22Rv1 (cell line): ENCODE data around the gene TSPAN5.

Experiments
- H3K27ac ChIP-seq: fragments of 450-650 bp; 2 replicates; pipeline ENCODE4 v1.5.1; 2017
- ZFX ChIP-seq: fragments of 450-650 bp; IDR thresholded peaks from 2 replicates; pipeline ENCODE4 v1.6.1; 2017; ENCODE audit warnings: antibody characterized with exemption, borderline replicate concordance
- TF ChIP-seq, protein P1 (sequence below): fragments of 450-650 bp; IDR thresholded peaks from 2 replicates; pipeline ENCODE4 v1.5.1; 2017; ENCODE audit warnings: mild to moderate bottlenecking

The TSPAN5 gene

DNA sequence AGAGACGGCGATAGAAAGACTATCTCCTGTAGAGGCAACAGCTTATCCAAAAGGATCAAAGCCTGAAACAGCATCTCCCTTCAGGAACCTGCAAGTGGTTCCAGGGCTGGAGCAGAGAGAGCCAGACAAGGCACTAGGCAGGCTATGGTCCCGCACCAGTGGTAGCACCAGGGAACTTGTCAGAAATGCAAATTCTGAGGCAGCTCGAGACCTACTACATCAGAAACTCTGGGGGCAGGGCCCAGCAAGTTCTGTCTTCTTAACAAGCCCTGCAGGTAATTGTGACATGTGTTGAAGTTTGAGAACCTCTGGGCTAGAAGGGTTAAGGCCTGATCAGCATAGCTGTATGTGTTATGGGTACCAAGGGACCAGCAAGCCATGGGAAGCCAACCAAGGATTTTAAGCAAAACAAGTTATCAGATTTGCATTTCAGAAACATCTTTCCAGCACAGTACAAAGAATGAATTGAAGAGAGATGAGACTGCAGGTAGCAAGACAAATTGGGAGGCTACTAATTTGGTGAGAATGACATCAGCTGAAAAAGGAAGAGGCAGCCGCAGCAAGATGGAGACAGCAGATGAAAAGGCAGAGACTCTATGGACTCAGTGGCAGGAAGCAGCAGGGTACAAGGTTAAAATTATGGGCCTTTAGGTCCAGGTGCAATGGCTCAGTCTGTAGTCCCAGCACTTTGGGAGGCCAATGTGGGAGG is 139.7 kb downstream of the TSPAN5 start:
- TF ChIP-seq, protein P1, sequence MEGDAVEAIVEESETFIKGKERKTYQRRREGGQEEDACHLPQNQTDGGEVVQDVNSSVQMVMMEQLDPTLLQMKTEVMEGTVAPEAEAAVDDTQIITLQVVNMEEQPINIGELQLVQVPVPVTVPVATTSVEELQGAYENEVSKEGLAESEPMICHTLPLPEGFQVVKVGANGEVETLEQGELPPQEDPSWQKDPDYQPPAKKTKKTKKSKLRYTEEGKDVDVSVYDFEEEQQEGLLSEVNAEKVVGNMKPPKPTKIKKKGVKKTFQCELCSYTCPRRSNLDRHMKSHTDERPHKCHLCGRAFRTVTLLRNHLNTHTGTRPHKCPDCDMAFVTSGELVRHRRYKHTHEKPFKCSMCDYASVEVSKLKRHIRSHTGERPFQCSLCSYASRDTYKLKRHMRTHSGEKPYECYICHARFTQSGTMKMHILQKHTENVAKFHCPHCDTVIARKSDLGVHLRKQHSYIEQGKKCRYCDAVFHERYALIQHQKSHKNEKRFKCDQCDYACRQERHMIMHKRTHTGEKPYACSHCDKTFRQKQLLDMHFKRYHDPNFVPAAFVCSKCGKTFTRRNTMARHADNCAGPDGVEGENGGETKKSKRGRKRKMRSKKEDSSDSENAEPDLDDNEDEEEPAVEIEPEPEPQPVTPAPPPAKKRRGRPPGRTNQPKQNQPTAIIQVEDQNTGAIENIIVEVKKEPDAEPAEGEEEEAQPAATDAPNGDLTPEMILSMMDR: no peak
- no peak for TF ChIP-seq ZFX
- H3K27ac ChIP-seq: no peak overlapping the region

DNA sequence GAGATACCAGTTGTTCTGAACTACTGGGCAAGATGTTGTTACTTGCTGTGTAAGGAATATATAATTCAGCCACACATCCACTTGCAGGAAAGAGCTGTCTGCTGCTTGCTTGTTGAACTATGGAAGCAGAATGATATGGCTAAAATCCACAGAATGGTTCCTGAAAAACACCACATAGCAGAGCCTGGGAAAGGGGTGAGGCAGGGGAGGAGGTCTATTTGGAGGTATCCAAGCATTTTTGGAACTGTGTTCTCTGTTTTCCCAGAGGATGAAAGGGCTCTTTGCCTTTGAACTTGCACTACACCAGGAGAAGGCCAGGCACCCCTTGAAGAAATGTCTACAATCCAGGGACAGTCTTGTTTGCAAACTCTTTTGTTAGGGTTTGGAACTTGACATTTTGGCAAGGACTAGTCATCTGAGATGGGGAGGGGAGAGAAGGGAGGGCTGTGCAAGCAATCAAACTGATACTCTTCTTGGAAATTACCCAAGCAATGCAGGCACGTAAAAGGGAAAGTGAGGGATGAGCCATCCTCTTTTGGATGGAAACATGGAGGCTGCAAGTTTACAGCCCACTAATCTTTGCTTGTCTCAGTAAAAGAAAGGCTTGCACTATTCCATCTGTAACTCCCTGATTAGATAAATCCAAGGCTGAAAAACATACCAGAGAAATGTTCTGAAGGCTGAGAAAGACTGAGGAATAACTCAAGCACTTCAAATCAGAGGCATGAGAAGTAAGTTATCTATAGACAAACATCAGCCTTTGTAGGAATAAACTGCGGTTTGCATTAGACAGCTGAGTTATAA is 141.0 kb downstream of the TSPAN5 start:
- no peak for TF ChIP-seq ZFX
- TF ChIP-seq, protein P1: no peak
- H3K27ac ChIP-seq: no peak overlapping the region

DNA sequence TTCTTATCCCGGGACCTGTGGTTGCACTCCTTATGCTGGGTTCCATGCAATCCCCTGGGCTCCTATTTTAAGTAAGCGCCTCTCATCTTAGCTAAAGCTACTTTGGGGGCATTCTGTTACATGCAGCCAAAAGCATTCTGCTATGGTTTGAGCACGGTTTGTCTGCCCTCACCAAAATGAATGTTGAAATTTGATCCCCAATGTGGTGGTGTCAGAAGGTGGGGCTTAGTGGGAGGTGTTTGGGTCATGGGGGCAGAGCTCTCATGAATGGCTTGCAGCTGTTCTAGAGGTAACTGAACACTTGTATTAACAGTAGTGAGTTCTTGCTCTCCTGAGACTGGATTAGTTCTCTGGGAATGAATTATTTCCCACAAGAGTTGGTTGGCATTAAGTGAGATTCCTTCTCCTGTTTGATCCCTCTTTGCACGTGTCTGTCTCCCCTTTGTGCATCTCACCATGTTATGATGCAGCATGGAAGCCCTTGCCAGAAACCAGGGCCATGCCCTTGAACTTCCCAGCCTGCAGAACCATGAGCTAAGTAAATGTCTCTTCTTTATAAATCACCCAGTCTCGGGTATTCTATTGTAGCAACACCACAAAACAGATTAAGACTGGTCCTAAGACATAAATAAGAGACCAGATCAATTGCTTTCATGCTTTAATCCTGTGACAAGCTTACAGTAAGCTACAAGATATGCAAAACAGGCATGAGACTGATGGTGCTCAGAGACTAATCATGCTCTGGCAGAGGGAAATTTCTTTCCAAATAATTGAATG is 141.8 kb downstream of the TSPAN5 start:
- TF ChIP-seq, protein P1: no peak
- TF ChIP-seq ZFX: no peak
- H3K27ac ChIP-seq: no peak overlapping the region

DNA sequence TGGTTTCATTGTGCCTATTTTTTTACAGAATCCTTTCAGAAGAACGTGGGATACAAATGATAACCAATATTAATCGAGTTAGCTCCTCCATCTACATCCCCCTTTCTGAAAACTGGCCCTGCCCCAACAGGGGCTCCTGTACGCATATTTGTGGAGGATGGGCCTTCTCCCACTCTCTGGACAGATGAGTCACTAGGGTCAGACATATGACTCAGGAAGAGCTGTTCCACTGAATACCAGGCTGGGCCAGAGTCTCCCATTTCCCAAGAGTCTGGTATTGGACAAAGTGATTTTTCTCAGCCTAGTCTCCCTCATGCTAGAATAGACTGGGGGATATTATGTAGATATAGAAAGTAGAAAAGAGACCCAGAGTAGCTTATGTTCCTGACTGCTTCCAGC is 142.4 kb downstream of the TSPAN5 start:
- no peak overlapping the region for H3K27ac ChIP-seq
- TF ChIP-seq ZFX: no peak
- TF ChIP-seq, protein P1: no peak

DNA sequence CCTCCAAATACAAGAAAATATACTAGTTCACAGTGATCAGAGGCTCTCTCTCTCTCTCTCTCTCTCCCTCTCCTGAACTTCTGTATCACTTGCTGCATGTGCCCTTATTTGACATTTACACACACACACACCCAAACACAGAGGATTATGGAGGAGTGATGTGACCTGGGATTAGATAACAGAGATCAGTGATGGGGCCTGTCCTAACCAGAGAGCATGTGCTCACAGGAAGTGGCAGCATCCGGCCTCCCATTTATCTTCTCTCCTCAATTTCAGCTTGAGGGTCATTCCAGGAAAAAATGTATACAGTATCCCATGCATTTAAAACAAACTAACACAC is 143.0 kb downstream of the TSPAN5 start:
- no peak overlapping the region for H3K27ac ChIP-seq
- TF ChIP-seq, protein P1: no peak
- no peak for TF ChIP-seq ZFX

DNA sequence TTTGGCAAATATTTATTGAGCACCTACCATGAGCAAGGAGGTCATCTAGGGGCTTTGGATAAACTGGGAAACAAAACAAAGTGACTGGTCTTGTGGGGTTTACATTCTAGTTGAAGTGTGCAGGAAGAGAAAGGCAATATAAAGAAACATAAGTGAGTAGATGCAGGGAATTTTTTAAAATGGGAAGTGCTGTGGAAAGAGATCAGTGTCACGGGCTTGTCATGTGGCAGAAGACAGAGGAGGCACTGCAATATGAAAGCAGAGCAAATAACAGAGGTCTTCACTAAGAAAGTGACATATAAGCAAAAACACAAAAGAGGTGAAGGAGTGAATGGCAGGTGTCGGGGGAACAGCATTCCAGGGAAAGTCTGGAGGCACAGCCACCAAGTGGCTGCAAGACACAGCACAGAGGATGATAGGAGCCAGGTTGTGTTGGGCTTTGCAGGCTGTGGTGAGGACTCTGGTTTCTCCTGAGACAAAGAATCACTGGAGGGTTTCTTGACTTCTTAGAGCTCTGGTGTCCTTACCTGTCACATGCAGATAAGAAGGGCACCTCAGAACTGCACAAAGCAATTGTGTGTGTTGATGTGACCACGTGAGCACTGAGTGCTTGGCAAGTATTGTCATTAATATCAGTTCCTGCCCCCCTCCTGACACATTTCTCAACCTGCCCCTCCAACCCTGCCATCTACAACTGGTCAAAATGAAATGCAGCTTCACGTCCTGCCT is 143.5 kb downstream of the TSPAN5 start:
- no peak overlapping the region for H3K27ac ChIP-seq

More for the DNA sequence above, 143.5 kb downstream of the TSPAN5 start:
- TF ChIP-seq ZFX: no peak
- TF ChIP-seq, protein P1: no peak
